GM12878 (cell line): ENCODE measurements around the gene CNGB1. TPM values are rescaled to one million over a fixed set of nuclear protein-coding genes. Genes with fewer than 3 reads are reported as not detected.

Source experiments
- ATAC-seq: fragments of 200-7000 bp; cut with Tn5 transposase; 3 replicates; pipeline ENCODE4 v1.9.1; 2020; ENCODE audit warnings: mild to moderate bottlenecking, moderate library complexity
- BruUV-seq: library from RNA; stranded (reverse); fragments of 400-500 nt; replicated peaks from 2 replicates; lab custom pipeline; 2021; lab: Mats Ljungman, UMichigan
- CTCF ChIA-PET: fragments of 300-600 bp; sonication (Branson Sonifier 250); formaldehyde crosslinking; extraction: SDS; loops from one replicate; lab custom pipeline; 2021; ENCODE audit warnings: inconsistent platforms; lab: Yijun Ruan, JAX
- POLR2A ChIA-PET: fragments of 350-600 bp; formaldehyde crosslinking; extraction: SDS; loops from one replicate; lab custom pipeline; 2021; ENCODE audit warnings: inconsistent platforms; lab: Charles Lee
- RAD21 ChIA-PET: fragments of 300-600 bp; sonication (Branson Sonifier 250); formaldehyde crosslinking; loops from one replicate; lab custom pipeline; 2023; ENCODE audit warnings: antibody characterized with exemption; ENCODE audit not compliant: unreplicated experiment; lab: Charles Lee
- SMC1A ChIA-PET: fragments of 300-600 bp; sonication (Branson Sonifier 250); formaldehyde crosslinking; loops from one replicate; lab custom pipeline; 2023; ENCODE audit not compliant: unreplicated experiment, uncharacterized antibody; lab: Charles Lee
- DNase-seq: peaks from one replicate; pipeline ENCODE4 v3.0.0-alpha.2; 2011; ENCODE audit warnings: low read depth, low spot score
- FAIRE-seq: peaks from 3 replicates; lab custom pipeline; 2011; peaks lifted over from hg19 to GRCh38; lab: Jason Lieb, UNC
- H2AFZ ChIP-seq: 2 replicates; pipeline ENCODE4 v1.6.0; 2011; ENCODE audit warnings: low read depth, low read length, control low read depth; ENCODE audit not compliant: control insufficient read depth
- H3K27ac ChIP-seq: 2 replicates; pipeline ENCODE4 v1.5.1; 2011; ENCODE audit warnings: control low read depth; ENCODE audit not compliant: control insufficient read depth, insufficient read depth
- H3K27me3 ChIP-seq, 2 experiments: replicated peaks in 1 of 2; 2 replicates each; pipeline versions ENCODE4 v1.6.0 to v1.6.1; 2011; ENCODE audit warnings: low read length in 1 of 2; ENCODE audit not compliant: control insufficient read depth in 2 of 2, insufficient read depth in 2 of 2
- H3K36me3 ChIP-seq, 2 experiments: 2 replicates each; pipeline ENCODE4 v1.5.1; 2011; ENCODE audit warnings: low read length in 1 of 2; ENCODE audit not compliant: control insufficient read depth in 2 of 2, insufficient read depth in 2 of 2
- H3K4me1 ChIP-seq: 2 replicates; pipeline ENCODE4 v1.6.1; 2011; ENCODE audit warnings: mild to moderate bottlenecking, low read length, moderate library complexity, mixed read lengths; ENCODE audit not compliant: control insufficient read depth, insufficient read depth
- H3K4me2 ChIP-seq: 2 replicates; pipeline ENCODE4 v1.6.0; 2011; ENCODE audit warnings: control low read depth; ENCODE audit not compliant: control insufficient read depth, insufficient read depth
- H3K4me3 ChIP-seq: fragments of 200-600 bp; sonication (generic); 2 replicates; pipeline ENCODE4 v1.5.1; 2016
- H3K79me2 ChIP-seq: 2 replicates; pipeline ENCODE4 v1.6.0; 2011; ENCODE audit warnings: low read length; ENCODE audit not compliant: control insufficient read depth, insufficient read depth
- H3K9ac ChIP-seq: 2 replicates; pipeline ENCODE4 v1.8.0; 2011; ENCODE audit warnings: low read length, control low read depth, mixed read lengths; ENCODE audit not compliant: control insufficient read depth, insufficient read depth
- H3K9me3 ChIP-seq: replicated peaks from 3 replicates; pipeline ENCODE4 v1.5.1; 2011; ENCODE audit warnings: mild to moderate bottlenecking, low read length; ENCODE audit not compliant: control insufficient read depth, insufficient read depth
- H4K20me1 ChIP-seq: 2 replicates; pipeline ENCODE4 v1.6.0; 2011; ENCODE audit not compliant: control insufficient read depth, insufficient read depth
- ATF2 ChIP-seq: IDR thresholded peaks from 2 replicates; pipeline ENCODE4 v1.6.1; 2012; ENCODE audit warnings: low read length, inconsistent platforms
- CBFB ChIP-seq: IDR thresholded peaks from 2 replicates; pipeline ENCODE4 v1.6.1; 2016; ENCODE audit warnings: antibody characterized with exemption, low read depth
- IRF4 ChIP-seq: IDR thresholded peaks from 2 replicates; pipeline ENCODE4 v1.6.1; 2011; ENCODE audit warnings: low read depth, low read length
- PML ChIP-seq: IDR thresholded peaks from 2 replicates; pipeline ENCODE4 v1.6.1; 2012; ENCODE audit warnings: low read length, inconsistent platforms
- RELA ChIP-seq: fragments of 450-650 bp; IDR thresholded peaks from 2 replicates; pipeline ENCODE4 v1.8.0; 2014; ENCODE audit warnings: borderline replicate concordance; ENCODE audit not compliant: partially characterized antibody
- SP1 ChIP-seq: IDR thresholded peaks from one replicate; pipeline ENCODE4 v1.6.1; 2011; ENCODE audit warnings: low read depth, low read length
- SUZ12 ChIP-seq: fragments of 200-600 bp; sonication (generic); IDR thresholded peaks from one replicate; pipeline ENCODE4 v1.6.1; 2018; ENCODE audit warnings: antibody characterized with exemption, mild to moderate bottlenecking; ENCODE audit not compliant: unreplicated experiment
- TBL1XR1 ChIP-seq: IDR thresholded peaks from 2 replicates; pipeline ENCODE4 v1.6.1; 2012; ENCODE audit warnings: low read depth, low read length, improper control_type of control experiment
- YY1 ChIP-seq: IDR thresholded peaks from 2 replicates; pipeline ENCODE4 v1.6.1; 2011; ENCODE audit warnings: low read depth, mild to moderate bottlenecking, low read length
- ZBED1 ChIP-seq: IDR thresholded peaks from 2 replicates; pipeline ENCODE4 v1.6.1; 2016; ENCODE audit warnings: borderline replicate concordance
- WGBS: methylation state at CpG from one replicate; pipeline ENCODE4 v1.1.6; 2016; ENCODE audit warnings: low lambda C conversion rate; ENCODE audit not compliant: insufficient replicate concordance, insufficient coverage; ENCODE audit errors: missing lambda C conversion rate; 5-methylcytosine and 5-hydroxymethylcytosine counted together
- in situ Hi-C: fragments of 300-500 bp; cut with MboI; formaldehyde crosslinking; loops from 9 replicates; pipeline ENCODE4 v1.14.3; 2018; ENCODE audit warnings: mixed read lengths
- intact Hi-C: fragments of 100-400 bp; cut with micrococcal nuclease; formaldehyde crosslinking; loops from one replicate; pipeline ENCODE4 v1.14.2; 2022; ENCODE audit not compliant: unreplicated experiment
- polyA plus RNA-seq, 11 experiments: library from polyadenylated mRNA; depleted of rRNA in 4 of 11; unstranded in 6 of 11; stranded (reverse) in 5 of 11; fragments of >200 nt; fragmentation: Nextera tagmentation in 4 of 11; fragmentation: Illumina TruSeq in 1 of 11; extraction: Ambion mirVana in 4 of 11; extraction: Trizol in 1 of 11; gene quantifications; 1 replicate in 1 of 11; 2 replicates in 10 of 11; pipeline versions ENCODE4 v1.2.1 to v1.2.3, GENCODE V29; 2011 to 2016; ENCODE audit warnings: inconsistent platforms in 2 of 11, missing spikeins in 2 of 11, low read depth in 1 of 11
- total RNA-seq, 4 experiments: library from RNA; depleted of rRNA in 3 of 4; stranded (reverse); fragments of >200 nt in 3 of 4; fragmentation: Illumina TruSeq in 1 of 4; extraction: Trizol in 1 of 4; gene quantifications; 2 replicates each; pipeline versions ENCODE4 v1.2.1 to v1.2.3, GENCODE V29; 2013 to 2021
- TF ChIP-seq, protein P1 (sequence below), 3 experiments: IDR thresholded peaks in 2 of 3; conservative IDR thresholded peaks in 1 of 3; 2 replicates each; pipeline ENCODE4 v1.5.1; 2011; ENCODE audit warnings: low read depth in 3 of 3, low read length in 3 of 3, mild to moderate bottlenecking in 3 of 3, control low read depth in 2 of 3, moderate library complexity in 2 of 3, inconsistent platforms in 1 of 3, mixed read lengths in 1 of 3; ENCODE audit not compliant: control insufficient read depth in 2 of 3, insufficient read depth in 1 of 3; ENCODE audit errors: extremely low read depth in 1 of 3
- TF ChIP-seq, protein P2 (sequence below): IDR thresholded peaks from 2 replicates; pipeline ENCODE4 v1.6.1; 2011; ENCODE audit warnings: mild to moderate bottlenecking, low read depth, low read length, moderate library complexity; ENCODE audit not compliant: insufficient replicate concordance

Gene CNGB1
- total and polyA plus RNA-seq, 10 of the 15 experiments (the other 5 are each of a cell fraction or from before 2014, with no cell fraction given) = 0.03 TPM; not detected in 9

DNA sequence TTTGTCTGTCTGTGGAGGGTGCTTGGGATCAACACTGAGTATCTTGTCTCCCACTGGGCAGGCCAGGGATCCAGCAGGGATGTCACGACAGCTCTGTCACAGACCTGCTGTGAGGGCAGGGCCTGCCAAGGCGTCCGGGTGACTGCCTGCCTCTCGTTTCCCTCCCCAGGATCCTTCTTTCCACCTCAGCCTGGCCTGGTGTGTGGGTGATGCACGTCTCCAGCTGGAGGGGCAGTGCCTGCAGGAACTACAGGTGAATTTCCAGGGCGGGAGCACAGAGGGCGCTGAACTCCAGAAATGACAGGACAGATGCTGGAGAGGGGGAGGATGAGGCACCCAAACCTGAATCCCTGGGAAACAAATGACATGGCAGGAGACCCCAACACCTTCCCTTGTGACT, 47.9 kb upstream of the CNGB1 start:
- no peak overlapping the region for H3K9ac ChIP-seq
- no peak for ATAC-seq
- no peak overlapping the region for H3K27ac ChIP-seq
- H3K9me3 ChIP-seq = no peaks in the 10 kb centered on the region
- no TSS peak for BruUV-seq
- in situ Hi-C loops = no loop called here
- ChIA-PET CTCF (interaction anchor here (0.9 to 2.5 kb wide), 8 partner anchors 10 to 230 kb away, joined by 3 to 19 read pairs (median 5); a partner anchor contains a TSS), POLR2A (no interaction called here), RAD21 (interaction anchor here (1.3 to 1.7 kb wide), 3 partner anchors 88 to 318 kb away, joined by 3 to 7 read pairs (median 3); no protein-coding TSS in a partner anchor), SMC1A (interaction anchor here (1.8 kb wide), 1 partner anchor 107 kb away, joined by 7 read pairs; no protein-coding TSS in a partner anchor)
- H3K4me3 ChIP-seq = no peak overlapping the region
- H4K20me1 ChIP-seq = no peaks in the 10 kb centered on the region
- H3K36me3 ChIP-seq = peaks cover 0 to 2% of the 10 kb centered on the region in 2 experiments; a peak in 3 of 4 replicates
- H2AFZ ChIP-seq = no peak overlapping the region
- H3K4me2 ChIP-seq = no peak overlapping the region
- no peaks in the 10 kb centered on the region for H3K4me1 ChIP-seq
- intact Hi-C loops = no loop called here
- DNase-seq = no peak
- WGBS = 64% methylated on average over 7 of the region's 7 CpGs
- FAIRE-seq = no peak
- H3K27me3 ChIP-seq = no peaks in the 10 kb centered on the region
- no peaks in the 10 kb centered on the region for H3K79me2 ChIP-seq
- no peak for TF ChIP-seq IRF4
- TF ChIP-seq, protein P1, sequence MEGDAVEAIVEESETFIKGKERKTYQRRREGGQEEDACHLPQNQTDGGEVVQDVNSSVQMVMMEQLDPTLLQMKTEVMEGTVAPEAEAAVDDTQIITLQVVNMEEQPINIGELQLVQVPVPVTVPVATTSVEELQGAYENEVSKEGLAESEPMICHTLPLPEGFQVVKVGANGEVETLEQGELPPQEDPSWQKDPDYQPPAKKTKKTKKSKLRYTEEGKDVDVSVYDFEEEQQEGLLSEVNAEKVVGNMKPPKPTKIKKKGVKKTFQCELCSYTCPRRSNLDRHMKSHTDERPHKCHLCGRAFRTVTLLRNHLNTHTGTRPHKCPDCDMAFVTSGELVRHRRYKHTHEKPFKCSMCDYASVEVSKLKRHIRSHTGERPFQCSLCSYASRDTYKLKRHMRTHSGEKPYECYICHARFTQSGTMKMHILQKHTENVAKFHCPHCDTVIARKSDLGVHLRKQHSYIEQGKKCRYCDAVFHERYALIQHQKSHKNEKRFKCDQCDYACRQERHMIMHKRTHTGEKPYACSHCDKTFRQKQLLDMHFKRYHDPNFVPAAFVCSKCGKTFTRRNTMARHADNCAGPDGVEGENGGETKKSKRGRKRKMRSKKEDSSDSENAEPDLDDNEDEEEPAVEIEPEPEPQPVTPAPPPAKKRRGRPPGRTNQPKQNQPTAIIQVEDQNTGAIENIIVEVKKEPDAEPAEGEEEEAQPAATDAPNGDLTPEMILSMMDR (IDR thresholded peaks at IDR 0.05 in 2 of 3, conservative IDR thresholded peaks at IDR 0.05 in 1 of 3; ENCODE audit: control insufficient read depth in 2 of 3, extremely low read depth in 1 of 3, insufficient read depth in 1 of 3, low read depth in 3 of 3, low read length in 3 of 3) = 0 out of 6 replicates have a peak, but pooled peaks of 1 of the 3 experiments have one; percentile 7

- Histone ChIP-seq H3K27ac (no peak overlapping the region), H3K79me2 (no peaks in the 10 kb centered on the region), H3K4me1 (no peaks in the 10 kb centered on the region), H3K4me3 (no peak overlapping the region), H3K27me3 (no peaks in the 10 kb centered on the region), H3K36me3 (peaks cover 2 to 8% of the 10 kb centered on the region in 2 experiments; a peak in 3 of 4 replicates), H3K4me2 (no peak overlapping the region), H3K9me3 (no peaks in the 10 kb centered on the region), H4K20me1 (no peaks in the 10 kb centered on the region)
- ATAC-seq = no peak
- ChIA-PET RAD21 (no interaction called here), SMC1A (no interaction called here), CTCF (no interaction called here), POLR2A (interaction anchor here (0.5 kb wide), 1 partner anchor 46 kb away, joined by 3 read pairs; no protein-coding TSS in a partner anchor)
- in situ Hi-C loops = no loop called here
- WGBS = 64% methylated on average over 11 of the region's 12 CpGs
- no TSS peak for BruUV-seq
- no peak for TF ChIP-seq ATF2
- no peak for TF ChIP-seq TBL1XR1
- TF ChIP-seq, protein P2, sequence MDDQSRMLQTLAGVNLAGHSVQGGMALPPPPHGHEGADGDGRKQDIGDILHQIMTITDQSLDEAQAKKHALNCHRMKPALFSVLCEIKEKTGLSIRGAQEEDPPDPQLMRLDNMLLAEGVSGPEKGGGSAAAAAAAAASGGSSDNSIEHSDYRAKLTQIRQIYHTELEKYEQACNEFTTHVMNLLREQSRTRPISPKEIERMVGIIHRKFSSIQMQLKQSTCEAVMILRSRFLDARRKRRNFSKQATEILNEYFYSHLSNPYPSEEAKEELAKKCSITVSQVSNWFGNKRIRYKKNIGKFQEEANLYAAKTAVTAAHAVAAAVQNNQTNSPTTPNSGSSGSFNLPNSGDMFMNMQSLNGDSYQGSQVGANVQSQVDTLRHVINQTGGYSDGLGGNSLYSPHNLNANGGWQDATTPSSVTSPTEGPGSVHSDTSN = no peak
- no peak for TF ChIP-seq SUZ12
- TF ChIP-seq SP1 = no peak
- TF ChIP-seq CBFB = no peak
- no peak for TF ChIP-seq RELA
- TF ChIP-seq YY1 = no peak
- no peak for TF ChIP-seq PML
- TF ChIP-seq ZBED1 = no peak
- TF ChIP-seq, all 136 proteins: peak for 0
- DNase-seq (no peak), FAIRE-seq (no peak)
- intact Hi-C loops = no loop called here
- Histone ChIP-seq H3K9ac (no peak overlapping the region), H2AFZ (no peak overlapping the region)
These were observed 46.0 kb upstream of the CNGB1 start for GRCh38 chr16:58016840-58017446.
